ENCODE results near the gene HSPA12A.

The HSPA12A gene

GRCh38 chr10:116771101-116771958 is 29.0 kb upstream of the HSPA12A start:
- no peak for DNase-seq (ENCODE audit: low read depth)

DNA sequence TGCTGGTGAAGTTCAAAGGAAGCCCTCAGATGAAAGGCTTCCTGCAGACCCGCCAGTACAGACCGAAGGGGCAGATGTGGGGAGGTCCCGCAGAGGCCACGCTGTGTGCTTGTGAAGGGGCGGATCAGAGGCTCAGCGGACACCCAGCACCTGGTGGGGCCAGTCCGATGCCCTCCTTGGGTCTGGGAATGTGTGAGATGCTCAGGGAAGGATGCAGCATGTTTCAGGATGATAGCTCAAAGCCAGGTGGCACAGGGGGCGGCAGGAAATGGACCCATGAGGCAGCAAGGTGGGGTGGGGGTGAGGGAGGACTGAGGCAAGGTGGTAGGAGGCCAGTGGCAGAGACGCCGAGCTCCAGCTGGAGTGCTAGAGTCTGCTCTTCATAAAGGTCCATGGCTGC is 27.9 kb upstream of the HSPA12A start:
- no peak for DNase-seq (ENCODE audit: low read depth)

DNA sequence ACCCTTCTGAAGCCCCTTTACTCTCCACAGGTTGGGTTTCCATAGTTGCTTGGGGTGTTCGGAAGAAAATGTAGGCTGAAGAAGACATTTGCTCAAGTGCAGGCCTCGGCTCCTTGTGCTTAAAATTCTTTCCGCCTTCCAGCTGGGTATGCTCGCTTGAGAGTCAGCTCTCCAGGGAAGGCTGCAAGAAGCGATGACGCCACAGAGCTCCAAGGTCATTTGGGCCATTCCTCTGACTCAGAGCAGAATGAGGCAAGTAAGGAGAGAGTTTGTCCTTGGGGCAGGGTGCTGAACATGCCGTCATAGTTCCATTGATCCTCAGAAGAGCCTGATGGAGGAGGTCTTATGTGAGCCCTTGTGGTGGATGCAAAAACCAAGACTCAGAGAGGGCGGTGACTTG is 27.4 kb upstream of the HSPA12A start:
- DNase-seq (ENCODE audit: low read depth), result peak; percentile 40

GRCh38 chr10:116769368-116769767 is 27.0 kb upstream of the HSPA12A start:
- DNase-seq (ENCODE audit: low read depth), result no peak

DNA sequence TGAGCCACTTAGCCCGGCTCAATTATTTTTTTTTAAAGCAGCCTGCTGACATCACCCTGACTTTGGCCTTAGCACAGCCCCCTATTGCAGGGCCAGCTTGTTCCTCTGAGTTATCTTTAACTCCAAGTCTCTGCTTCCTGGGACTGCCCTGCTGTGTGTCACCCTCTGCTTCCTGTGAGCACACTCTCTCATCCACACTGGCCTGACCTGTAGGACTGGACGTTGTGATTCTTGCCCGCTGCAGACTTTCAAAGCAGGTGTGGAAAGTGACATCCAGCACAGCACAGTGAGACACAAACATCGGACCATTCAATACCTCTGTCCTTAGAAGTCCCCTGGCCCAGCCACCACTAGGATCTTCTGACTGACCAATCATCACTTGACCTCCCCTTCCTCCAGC is 26.4 kb upstream of the HSPA12A start:
- DNase-seq (ENCODE audit: low read depth), result no peak

GRCh38 chr10:116766837-116767634 is 24.7 kb upstream of the HSPA12A start:
- no peak for DNase-seq (ENCODE audit: low read depth)

DNA sequence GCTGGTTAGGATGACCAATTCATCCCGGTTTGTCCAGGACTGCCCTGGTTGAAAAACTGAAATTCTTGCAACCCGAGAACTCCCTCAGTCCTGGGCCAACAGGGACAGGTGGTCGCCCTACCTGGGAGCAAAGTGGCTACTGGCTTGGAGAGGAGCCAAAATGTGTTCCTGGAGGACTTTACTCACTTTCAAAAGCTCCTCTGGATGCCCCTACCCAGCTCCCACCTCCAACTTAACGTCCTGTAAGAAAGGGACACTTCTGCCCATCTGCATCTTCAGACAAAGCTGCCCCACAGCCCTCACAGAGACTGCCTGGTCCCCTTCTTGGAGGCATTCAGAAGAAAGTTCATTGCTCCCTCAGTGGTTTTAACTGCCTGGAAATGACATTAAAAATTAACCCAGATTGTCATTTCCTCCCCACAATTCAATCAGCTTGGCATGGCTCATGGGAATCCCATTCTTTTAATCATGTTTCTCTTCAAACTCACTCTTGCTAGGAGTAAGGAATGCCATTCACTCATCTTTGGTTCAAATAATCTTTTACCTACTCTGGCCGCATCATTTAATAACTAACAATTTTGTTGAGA is 24.0 kb upstream of the HSPA12A start:
- DNase-seq (ENCODE audit: low read depth), result no peak

GRCh38 chr10:116765648-116766081 is 23.3 kb upstream of the HSPA12A start:
- no peak for DNase-seq (ENCODE audit: low read depth)

GRCh38 chr10:116764979-116765378 is 22.6 kb upstream of the HSPA12A start:
- no peak for DNase-seq (ENCODE audit: low read depth)

DNA sequence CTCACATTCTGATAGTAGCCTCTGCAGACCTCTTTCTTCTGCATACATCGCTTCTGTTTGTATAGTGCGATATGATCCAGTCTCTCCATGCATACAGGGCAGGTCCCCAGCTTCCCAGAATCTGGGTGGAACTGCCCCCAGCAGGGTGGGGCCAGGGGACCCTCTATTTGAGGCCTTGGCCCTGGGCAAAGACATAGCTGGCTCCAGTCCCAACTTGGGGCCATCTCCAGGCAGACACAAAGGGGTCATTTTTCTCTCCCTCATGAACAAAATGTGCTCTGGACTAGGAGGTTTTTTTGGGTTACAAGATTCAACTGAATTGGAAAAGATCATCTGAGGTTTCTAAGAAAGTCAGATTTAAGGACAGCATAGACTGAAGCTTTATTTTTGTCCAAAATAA is 21.1 kb upstream of the HSPA12A start:
- DNase-seq (ENCODE audit: low read depth), result no peak

GRCh38 chr10:116761883-116762282 is 19.5 kb upstream of the HSPA12A start:
- DNase-seq (ENCODE audit: low read depth), result no peak

- no peak for DNase-seq (ENCODE audit: low read depth)
These were observed 18.6 kb upstream of the HSPA12A start for GRCh38 chr10:116760919-116761318.

DNA sequence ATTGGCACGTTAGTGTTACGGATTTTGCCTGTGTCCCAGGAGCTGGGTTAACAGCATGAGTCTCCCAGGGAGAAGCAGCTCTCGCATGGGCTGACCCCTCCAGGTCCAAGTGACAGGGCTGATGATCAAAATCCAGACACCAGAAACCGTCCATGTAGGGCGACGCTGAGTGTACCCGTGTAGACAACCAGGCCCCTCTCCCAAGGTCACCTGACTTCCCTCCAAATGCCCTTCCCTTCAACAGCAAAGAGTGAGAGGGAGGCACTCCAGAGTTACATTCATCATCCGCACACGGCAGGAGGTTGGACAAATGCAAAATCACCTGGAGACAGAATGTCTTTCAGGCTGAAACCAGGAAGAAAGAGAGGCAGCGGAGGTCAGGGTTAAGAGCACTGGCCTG is 14.9 kb upstream of the HSPA12A start:
- no peak for DNase-seq (ENCODE audit: low read depth)

DNA sequence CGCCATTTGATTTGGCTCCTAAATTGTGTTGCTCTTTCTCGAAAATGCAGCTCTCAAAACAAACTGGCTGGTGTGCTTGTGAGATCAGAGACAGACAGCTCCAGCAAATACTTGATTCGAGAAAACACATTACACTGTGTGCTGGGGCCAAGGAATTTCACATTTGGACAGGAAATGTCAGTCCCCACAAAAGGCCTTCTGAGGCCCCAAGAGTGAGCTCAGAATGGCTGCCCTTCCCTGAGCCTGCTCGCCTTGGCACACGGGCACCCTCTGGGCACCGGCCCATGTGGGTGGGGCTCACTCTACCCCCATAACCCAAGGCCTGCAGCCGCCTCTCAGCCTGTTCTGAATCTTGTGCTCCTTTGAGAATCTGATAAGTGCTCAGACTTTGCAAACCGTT is 13.9 kb upstream of the HSPA12A start:
- no peak for DNase-seq (ENCODE audit: low read depth)

DNA sequence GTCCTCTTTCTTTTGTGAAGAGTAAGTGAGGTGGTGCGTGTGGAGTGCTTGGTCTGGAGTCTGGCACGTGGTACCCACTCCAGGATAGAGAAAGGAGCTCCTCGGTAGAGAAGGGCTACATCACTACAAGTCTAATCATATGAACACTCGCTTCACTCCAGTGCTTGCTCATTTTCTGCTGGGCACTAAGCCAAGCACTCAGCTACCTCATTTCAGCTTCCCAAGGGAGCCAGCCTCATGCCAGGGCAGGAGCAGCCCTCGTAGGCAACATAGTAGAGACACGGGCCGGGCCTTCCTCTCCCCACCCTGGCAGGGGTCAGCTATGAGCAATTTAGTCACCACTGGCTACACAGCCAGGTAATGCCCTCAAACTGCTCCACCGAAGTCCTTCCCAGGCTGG is 11.4 kb upstream of the HSPA12A start:
- DNase-seq (ENCODE audit: low read depth), result no peak

- DNase-seq (ENCODE audit: low read depth), result no peak
These were observed 10.8 kb upstream of the HSPA12A start for GRCh38 chr10:116752969-116753665.

GRCh38 chr10:116752563-116752962 is 10.2 kb upstream of the HSPA12A start:
- no peak for DNase-seq (ENCODE audit: low read depth)

DNA sequence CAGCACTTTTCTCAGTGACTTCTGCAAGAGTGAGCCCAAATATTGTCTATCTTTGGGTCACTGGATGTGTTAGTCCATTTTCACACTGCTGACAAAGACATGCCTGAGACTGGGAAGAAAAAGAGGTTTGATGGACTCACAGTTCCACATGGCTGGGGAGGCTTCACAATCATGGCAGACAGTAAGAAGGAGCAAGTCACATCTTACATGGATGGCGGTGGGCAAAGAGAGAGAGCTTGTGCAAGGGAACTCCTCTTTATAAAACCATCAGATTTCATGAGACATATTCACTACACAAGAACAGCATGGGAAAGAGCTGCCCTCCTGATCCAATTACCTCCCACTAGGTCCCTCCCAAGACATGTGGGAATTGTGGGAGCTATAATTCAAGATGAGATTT is 6.1 kb upstream of the HSPA12A start:
- no peak for DNase-seq (ENCODE audit: low read depth)

DNA sequence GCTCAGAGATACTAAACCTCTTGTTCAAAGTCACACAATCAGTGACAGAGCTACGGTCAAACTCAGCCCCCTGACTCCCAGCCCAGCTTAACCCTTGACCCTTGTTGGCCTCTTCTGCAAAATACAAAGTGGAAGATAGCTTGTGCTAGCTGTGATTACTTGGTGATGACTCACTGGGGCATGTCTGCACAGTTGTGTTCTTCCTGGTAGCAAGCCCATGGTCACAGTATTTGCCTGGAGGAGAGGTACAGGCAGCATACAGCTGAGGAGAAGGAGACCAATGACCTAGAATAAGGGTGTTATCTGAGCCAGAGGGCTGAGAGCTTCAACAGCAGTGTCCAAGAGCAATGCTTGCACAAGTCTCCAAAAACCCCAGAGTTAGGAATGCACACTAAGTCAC is 5.7 kb upstream of the HSPA12A start:
- peak; percentile 26 for DNase-seq (ENCODE audit: low read depth)

- no peak for DNase-seq (ENCODE audit: low read depth)
These were observed 5.0 kb upstream of the HSPA12A start for GRCh38 chr10:116747325-116747724.

DNA sequence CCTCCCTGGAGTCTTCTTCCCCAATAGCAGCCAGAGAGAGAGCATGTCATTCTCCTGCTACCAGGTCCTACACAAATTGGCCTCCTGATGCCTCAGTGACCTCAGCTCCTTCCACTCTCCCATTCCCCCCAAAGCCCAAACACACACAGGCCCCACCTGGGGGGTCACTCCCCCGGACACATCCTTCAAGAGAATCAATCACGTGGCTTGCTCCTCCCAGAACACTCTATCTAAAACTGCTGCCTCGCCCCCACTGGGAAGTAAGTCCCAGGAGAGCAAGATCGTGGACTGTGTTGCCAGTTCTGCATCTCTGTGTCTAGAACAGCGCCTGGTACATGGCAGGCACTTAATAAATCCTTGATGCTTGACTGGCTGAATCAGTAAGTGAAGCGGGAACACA is 2.5 kb upstream of the HSPA12A start:
- no peak for DNase-seq (ENCODE audit: low read depth)

DNA sequence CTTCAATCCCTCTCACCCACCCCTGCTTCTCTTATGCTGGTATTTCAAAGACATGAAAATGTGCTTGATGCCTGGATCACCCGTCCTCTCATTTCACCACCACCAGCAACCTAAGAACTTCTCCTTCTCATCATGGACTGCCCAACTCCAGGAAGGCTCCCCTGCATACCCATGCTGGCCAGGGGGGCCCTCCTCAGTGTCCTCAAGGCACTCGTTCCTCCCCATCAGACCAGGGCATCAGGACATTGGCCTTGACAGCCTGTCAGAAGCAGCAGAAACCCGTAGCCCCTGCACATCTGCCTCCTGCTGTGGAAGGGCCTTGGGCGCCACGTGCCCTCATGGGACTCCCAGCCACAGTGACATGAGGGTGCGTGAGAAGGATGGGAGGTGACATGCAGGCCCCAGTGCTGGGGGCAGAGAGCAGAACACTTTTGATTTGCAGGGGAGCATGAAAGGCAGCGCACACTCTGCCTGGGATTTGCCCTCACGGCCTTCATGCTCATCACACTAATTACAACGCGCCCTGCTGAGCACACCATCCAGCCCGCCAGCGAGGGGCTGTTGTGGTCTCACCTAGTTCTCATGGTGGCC is 1.9 kb upstream of the HSPA12A start:
- no peak for DNase-seq (ENCODE audit: low read depth)
